Ammon's horn (tissue), 1 donor: ENCODE results near the gene SMARCA4.
"Not testable (repeated sequence)": the region's sequence is repeated elsewhere in the genome, so short reads cannot be mapped to it uniquely, and the experiment has no call there.

ENCODE experiments used
- DNase-seq: peaks from one replicate; pipeline ENCODE4 v3.0.0-alpha.2; 2016; ENCODE audit warnings: low spot score

SMARCA4 gene

GRCh38 chr19:10928563-10929401 is 32.0 kb upstream of the SMARCA4 start, which contains the start of the genes TIMM29 and YIPF2:
TSS of gene TIMM29 (plus strand) at chr19:10928811. CDS start at chr19:10928823, 12 bp downstream.
TSS of gene YIPF2 (minus strand) at chr19:10928639. CDS start at chr19:10928410, 229 bp downstream.
- peak; percentile 97 for DNase-seq

GRCh38 chr19:10929402-10929794 is 31.4 kb upstream of the SMARCA4 start:
- no peak for DNase-seq

- DNase-seq: no peak
Measured at GRCh38 chr19:10935371-10936059, 25.3 kb upstream of the SMARCA4 start.

GRCh38 chr19:10936661-10937084 is 24.2 kb upstream of the SMARCA4 start:
- DNase-seq: peak; percentile 74

DNA sequence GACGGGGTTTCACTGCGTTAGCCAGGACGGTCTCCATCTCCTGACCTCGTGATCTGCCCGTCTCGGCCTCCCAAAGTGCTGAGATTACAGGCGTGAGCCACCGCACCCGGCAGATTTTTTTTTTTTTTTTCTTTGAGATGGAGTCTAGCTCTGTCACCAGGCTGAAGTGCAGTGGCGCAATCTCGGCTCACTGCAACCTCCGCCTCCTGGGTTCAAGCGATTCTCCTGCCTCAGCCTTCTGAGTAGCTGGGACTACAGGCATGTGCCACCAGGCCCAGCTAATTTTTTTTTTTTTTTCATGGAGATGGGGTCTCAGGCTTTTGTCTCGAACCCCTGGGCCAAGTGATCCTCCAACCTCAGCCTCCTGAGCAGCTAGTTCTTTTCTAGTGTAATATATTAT is 19.2 kb upstream of the SMARCA4 start:
- DNase-seq: not testable (repeated sequence)

DNA sequence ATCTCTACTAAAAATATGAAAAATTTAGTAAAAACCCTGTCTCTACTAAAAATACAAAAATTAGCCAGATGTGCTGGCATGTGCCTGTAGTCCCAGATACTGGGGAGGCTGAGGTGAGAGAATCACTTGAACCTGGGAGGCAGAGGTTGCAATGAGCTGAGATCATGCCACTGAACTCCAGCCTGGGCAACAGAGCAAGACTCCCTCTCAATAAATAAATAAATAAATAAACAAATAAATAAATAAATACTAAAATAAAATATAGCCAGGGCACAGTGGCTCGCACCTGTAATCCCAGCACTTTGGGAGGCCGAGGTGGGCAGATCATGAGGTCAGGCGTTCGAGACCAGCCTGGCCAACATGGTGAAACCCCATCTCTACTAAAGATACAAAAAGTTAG is 17.4 kb upstream of the SMARCA4 start:
- not testable (repeated sequence) for DNase-seq

GRCh38 chr19:10945264-10945663 is 15.6 kb upstream of the SMARCA4 start:
- DNase-seq: no peak

GRCh38 chr19:10946958-10947657 is 13.7 kb upstream of the SMARCA4 start:
- no peak for DNase-seq

- no peak for DNase-seq
Measured at GRCh38 chr19:10952809-10953208, 8.0 kb upstream of the SMARCA4 start.

DNA sequence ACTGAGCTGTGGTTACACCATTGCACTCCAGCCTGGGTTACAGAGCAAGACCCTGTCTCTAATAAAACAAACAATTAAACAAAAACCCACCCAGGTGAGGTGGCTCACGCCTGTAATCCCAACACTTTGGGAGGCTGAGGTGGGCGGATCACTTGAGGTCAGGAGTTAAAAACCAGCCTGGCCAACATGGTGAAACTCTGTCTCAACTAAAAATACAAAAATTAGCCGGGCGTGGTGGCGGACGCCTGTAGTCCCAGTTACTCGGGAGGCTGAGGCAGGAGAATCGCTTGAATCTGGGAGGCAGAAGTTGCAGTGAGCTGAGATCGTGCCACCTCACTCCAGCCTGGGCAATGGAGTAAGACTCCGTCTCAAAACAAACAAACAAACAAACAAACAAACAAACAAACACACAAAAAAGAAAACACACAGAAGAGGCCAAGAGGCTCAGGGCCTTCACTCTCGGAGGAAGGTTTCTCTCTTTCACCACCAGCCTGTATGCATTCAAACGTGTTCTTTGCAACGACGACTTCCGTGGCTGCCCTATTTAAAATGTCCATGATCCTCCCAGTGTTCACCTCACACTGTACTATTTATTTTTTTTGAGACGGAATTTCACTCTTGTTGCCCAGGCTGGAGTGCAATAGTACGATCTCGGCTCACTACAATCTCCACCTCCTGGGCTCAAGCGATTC is 1.4 kb upstream of the SMARCA4 start:
- DNase-seq: not testable (repeated sequence)

- peak; percentile 57 for DNase-seq
Measured at GRCh38 chr19:10961073-10961860, 437 bp downstream of the SMARCA4 start.

DNA sequence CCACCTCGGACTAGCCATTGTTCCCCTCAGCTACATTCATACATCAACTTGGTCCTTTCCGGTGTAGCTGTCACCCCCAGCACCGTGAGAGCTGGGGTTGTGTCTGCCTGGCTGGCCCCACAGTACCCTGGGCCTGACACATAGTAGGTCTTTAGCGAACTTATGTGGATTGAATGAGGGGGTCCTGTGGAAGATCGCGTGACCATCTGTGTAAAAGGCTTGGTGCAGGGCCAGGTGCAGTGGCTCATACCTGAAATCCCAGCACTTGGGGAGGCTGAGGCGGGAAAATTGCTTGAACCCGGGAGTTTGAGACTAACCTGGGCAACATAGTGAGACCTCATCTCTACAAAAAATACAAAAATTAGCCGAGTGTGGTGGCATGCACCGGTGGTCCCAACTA is 2.0 kb downstream of the SMARCA4 start:
- no peak for DNase-seq

DNA sequence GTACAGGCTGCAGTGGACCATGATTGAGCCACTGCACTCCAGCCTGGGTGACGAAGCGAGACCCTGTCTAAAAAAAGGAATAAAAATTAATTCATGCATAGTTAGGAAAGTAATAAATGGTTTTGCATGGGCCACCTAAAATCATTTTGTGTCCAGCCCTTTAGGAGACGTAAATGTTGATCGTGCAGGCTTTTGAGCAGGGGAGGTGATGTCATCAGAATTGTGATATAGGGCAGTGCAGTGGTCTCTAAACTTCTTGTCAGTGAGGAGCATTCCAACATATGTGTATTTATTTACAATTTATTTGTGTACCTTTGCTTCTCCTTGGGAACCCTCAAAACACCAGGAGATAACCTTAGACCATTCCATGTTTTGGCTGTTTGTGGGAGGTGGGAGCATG is 3.0 kb downstream of the SMARCA4 start:
- no peak for DNase-seq

GRCh38 chr19:10964903-10965302 is 4.1 kb downstream of the SMARCA4 start:
- DNase-seq: no peak

DNA sequence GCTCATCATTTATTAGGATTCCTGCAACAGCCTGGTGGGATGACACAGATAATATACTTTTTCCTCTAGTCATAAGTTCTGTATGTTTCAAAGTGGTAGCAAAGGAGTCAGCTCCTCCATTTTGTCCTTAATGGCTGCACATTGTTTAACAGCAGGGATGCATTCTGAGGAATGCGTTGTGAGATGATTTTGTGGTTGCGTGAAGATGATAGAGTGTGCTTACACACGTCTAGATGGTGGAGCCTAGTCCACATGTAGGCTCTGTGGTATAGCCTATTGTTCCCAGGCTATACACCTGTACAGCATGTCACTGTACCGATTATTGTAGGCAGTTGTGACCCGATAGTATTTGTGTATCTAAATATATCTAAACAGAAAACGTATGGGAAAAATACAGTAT is 4.6 kb downstream of the SMARCA4 start:
- DNase-seq: no peak

GRCh38 chr19:10966809-10967208 is 6.0 kb downstream of the SMARCA4 start:
- no peak for DNase-seq

- DNase-seq: no peak
Measured at GRCh38 chr19:10968527-10969135, 7.8 kb downstream of the SMARCA4 start.

DNA sequence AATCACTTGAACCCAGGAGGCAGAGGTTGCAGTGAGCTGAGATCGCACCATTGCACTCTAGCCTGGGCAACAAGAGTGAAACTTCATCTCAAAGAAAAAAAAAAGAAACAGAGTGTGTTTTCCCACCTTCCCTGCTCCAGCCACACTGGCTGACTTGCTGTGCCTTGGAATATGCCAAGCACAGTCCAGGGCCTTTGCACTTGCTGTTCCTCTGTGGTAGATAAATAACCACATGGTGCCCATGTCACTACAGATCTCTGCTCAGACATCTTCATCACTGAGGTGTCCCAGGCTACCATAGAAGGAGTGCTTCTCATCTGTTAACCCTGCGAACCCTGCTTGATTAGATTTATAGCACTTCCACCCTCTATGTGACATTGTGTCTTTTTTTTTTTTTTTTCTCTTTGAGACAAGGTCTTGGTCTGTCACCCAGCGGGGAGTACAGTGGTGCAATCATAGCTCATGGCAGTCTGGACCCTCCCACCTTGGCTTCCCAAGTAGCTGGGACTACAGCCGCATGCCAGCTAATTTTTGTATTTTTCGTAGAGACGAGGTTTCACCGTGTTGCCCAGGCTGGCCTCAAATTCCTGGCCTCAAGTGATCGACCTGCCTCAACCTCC is 10.4 kb downstream of the SMARCA4 start:
- no peak for DNase-seq

GRCh38 chr19:10975374-10976130 is 14.7 kb downstream of the SMARCA4 start:
- no peak for DNase-seq
